Gastroesophageal sphincter (tissue), 3 donors: ENCODE data around the gene BICRA.
"Not testable (repeated sequence)": the region's sequence is repeated elsewhere in the genome, so short reads cannot be mapped to it uniquely, and the experiment has no call there.

Source experiments
- EP300 ChIP-seq: sonication (generic); formaldehyde crosslinking; IDR thresholded peaks from one replicate; pipeline ENCODE4 v1.6.1; 2017; ENCODE audit warnings: antibody characterized with exemption, mild to moderate bottlenecking
- POLR2AphosphoS5 ChIP-seq: sonication (generic); formaldehyde crosslinking; IDR thresholded peaks from one replicate; pipeline ENCODE4 v1.6.1; 2017; ENCODE audit warnings: antibody characterized with exemption
- TF ChIP-seq, protein P1 (sequence below), 4 experiments: fragments of 200-600 bp in 2 of 4; fragments of 450-650 bp in 2 of 4; sonication (generic) in 1 of 4; IDR thresholded peaks; one replicate each; pipeline ENCODE4 v1.5.1; 2017 to 2019; ENCODE audit warnings: antibody characterized with exemption in 4 of 4, mild to moderate bottlenecking in 2 of 4, moderate library complexity in 2 of 4

DNA sequence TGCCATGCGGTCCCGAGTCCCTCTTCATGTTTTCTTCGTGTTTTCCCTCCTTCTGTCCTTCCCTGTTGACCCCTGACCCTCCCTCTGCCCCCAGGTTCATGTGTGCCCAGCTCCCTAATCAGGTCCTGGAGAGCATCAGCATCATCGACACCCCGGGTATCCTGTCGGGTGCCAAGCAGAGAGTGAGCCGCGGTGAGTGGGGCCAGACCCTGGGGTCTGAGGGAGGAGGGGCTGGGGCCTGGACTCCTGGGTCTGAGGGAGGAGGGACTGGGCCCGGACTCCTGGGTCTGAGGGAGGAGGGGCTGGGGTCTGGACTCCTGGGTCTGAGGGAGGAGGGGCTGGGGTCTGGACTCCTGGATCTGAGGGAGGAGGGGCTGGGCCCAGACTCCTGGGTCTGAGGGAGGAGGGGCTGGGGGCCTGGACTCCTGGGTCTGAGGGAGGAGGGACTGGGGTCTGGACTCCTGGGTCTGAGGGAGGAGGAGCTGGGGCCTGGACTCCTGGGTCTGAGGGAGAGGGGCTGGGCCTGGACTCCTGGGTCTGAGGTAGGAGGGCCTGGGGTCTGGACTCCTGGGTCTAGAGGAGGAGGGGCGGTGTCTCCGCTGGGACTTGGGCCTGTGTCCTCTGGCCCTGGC is 109.6 kb downstream of the BICRA start:
- TF ChIP-seq, protein P1, sequence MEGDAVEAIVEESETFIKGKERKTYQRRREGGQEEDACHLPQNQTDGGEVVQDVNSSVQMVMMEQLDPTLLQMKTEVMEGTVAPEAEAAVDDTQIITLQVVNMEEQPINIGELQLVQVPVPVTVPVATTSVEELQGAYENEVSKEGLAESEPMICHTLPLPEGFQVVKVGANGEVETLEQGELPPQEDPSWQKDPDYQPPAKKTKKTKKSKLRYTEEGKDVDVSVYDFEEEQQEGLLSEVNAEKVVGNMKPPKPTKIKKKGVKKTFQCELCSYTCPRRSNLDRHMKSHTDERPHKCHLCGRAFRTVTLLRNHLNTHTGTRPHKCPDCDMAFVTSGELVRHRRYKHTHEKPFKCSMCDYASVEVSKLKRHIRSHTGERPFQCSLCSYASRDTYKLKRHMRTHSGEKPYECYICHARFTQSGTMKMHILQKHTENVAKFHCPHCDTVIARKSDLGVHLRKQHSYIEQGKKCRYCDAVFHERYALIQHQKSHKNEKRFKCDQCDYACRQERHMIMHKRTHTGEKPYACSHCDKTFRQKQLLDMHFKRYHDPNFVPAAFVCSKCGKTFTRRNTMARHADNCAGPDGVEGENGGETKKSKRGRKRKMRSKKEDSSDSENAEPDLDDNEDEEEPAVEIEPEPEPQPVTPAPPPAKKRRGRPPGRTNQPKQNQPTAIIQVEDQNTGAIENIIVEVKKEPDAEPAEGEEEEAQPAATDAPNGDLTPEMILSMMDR (IDR thresholded peaks at IDR 0.05): not testable (repeated sequence)
- not testable (repeated sequence) for TF ChIP-seq POLR2AphosphoS5, EP300
